RWPE1 (cell line): ENCODE measurements around the gene CLEC3B.
A peak's percentile ranks its signal among the peaks of the same experiment; 100 is the strongest.

Experiments
- CTCF ChIA-PET: fragments of 350-600 bp; sonication (Branson Sonifier 250); formaldehyde crosslinking; extraction: SDS; loops from one replicate; lab custom pipeline; 2021; lab: Yijun Ruan, JAX
- POLR2A ChIA-PET: fragments of 400-600 bp; formaldehyde crosslinking; extraction: SDS; loops from one replicate; lab custom pipeline; 2020; ENCODE audit warnings: antibody characterized with exemption; ENCODE audit not compliant: low non-redundant PET; lab: Yijun Ruan, JAX
- DNase-seq: peaks from one replicate; pipeline ENCODE4 v3.0.0; 2012; ENCODE audit warnings: low spot score
- H3K27ac ChIP-seq: fragments of 450-650 bp; 2 replicates; pipeline ENCODE4 v1.5.1; 2017
- CTCF ChIP-seq: fragments of 450-650 bp; conservative IDR thresholded peaks from 2 replicates; pipeline ENCODE4 v1.5.1; 2017; ENCODE audit warnings: low read depth, mild to moderate bottlenecking

CLEC3B gene

GRCh38 chr3:45035441-45036301, 9.6 kb downstream of the CLEC3B start:
- ChIA-PET CTCF (interaction anchor here (0.6 kb wide), 1 partner anchor 58 kb away, joined by 3 read pairs; no protein-coding TSS in a partner anchor), POLR2A (no interaction called here)
- DNase-seq = no peak
- TF ChIP-seq CTCF = no peak
- no peak overlapping the region for H3K27ac ChIP-seq

- POLR2A ChIA-PET = no interaction called here
- CTCF ChIA-PET = interaction anchor here (0.6 to 1.2 kb wide), 5 partner anchors 24 to 358 kb away, joined by 3 to 4 read pairs (median 3); no protein-coding TSS in a partner anchor
Measured at GRCh38 chr3:45037720-45038455, 11.8 kb downstream of the CLEC3B start.

GRCh38 chr3:45041666-45042065, 15.6 kb downstream of the CLEC3B start:
- H3K27ac ChIP-seq = no peak overlapping the region
- POLR2A ChIA-PET = no interaction called here

More at GRCh38 chr3:45037720-45038455, 11.8 kb downstream of the CLEC3B start:
- TF ChIP-seq CTCF = peak; percentile 97
- peak; percentile 86 for DNase-seq
- H3K27ac ChIP-seq = no peak overlapping the region

GRCh38 chr3:45042162-45042561, 16.1 kb downstream of the CLEC3B start:
- H3K27ac ChIP-seq = no peak overlapping the region

More at GRCh38 chr3:45041666-45042065, 15.6 kb downstream of the CLEC3B start:
- CTCF ChIA-PET = interaction anchor here (0.7 to 2.4 kb wide), 6 partner anchors 13 to 542 kb away, joined by 3 to 10 read pairs (median 4); no protein-coding TSS in a partner anchor
- no peak for TF ChIP-seq CTCF
- DNase-seq = no peak

GRCh38 chr3:45043728-45044299, 17.7 kb downstream of the CLEC3B start:
- ChIA-PET CTCF (interaction anchor here (0.6 to 0.9 kb wide), 2 partner anchors 193 to 549 kb away, joined by 3 to 5 read pairs; no protein-coding TSS in a partner anchor), POLR2A (no interaction called here)
- no peak; the same call in 1 of the 2 replicates for TF ChIP-seq CTCF
- peak; percentile 59 for DNase-seq
- H3K27ac ChIP-seq = peak overlapping the region; percentile 29; the same call in 1 of the 2 replicates

More at GRCh38 chr3:45042162-45042561, 16.1 kb downstream of the CLEC3B start:
- no peak for TF ChIP-seq CTCF
- ChIA-PET CTCF (interaction anchor here (0.6 to 0.8 kb wide), 3 partner anchors 86 to 477 kb away, joined by 3 read pairs; no protein-coding TSS in a partner anchor), POLR2A (no interaction called here)
- no peak for DNase-seq

- no peak for TF ChIP-seq CTCF
- POLR2A ChIA-PET = no interaction called here
- CTCF ChIA-PET = no interaction called here
- H3K27ac ChIP-seq = no peak overlapping the region
- no peak for DNase-seq
Measured at GRCh38 chr3:45048244-45048643, 22.1 kb downstream of the CLEC3B start.
